Suprapubic skin (tissue), 4 donors: ENCODE measurements around the gene PRDX1.

Experiments
- EP300 ChIP-seq: sonication (generic); formaldehyde crosslinking; IDR thresholded peaks from one replicate; pipeline ENCODE4 v1.6.1; 2017; ENCODE audit warnings: antibody characterized with exemption
- POLR2A ChIP-seq, 2 donors: fragments of 450-650 bp; IDR thresholded peaks; one replicate each; pipeline ENCODE4 v1.6.1; 2017; ENCODE audit warnings: antibody characterized with exemption in 2 of 2, mild to moderate bottlenecking in 2 of 2, moderate library complexity in 2 of 2
- POLR2AphosphoS5 ChIP-seq, 3 donors: sonication (generic); formaldehyde crosslinking; IDR thresholded peaks; one replicate each; pipeline ENCODE4 v1.6.1; 2017; ENCODE audit warnings: antibody characterized with exemption in 3 of 3
- TF ChIP-seq, protein P1 (sequence below), 2 donors: fragments of 200-600 bp in 1 of 2; fragments of 450-650 bp in 1 of 2; sonication (generic) in 1 of 2; IDR thresholded peaks; one replicate each; pipeline ENCODE4 v1.5.1; 2016 to 2019; ENCODE audit warnings: antibody characterized with exemption in 2 of 2, mild to moderate bottlenecking in 1 of 2, moderate library complexity in 1 of 2

DNA sequence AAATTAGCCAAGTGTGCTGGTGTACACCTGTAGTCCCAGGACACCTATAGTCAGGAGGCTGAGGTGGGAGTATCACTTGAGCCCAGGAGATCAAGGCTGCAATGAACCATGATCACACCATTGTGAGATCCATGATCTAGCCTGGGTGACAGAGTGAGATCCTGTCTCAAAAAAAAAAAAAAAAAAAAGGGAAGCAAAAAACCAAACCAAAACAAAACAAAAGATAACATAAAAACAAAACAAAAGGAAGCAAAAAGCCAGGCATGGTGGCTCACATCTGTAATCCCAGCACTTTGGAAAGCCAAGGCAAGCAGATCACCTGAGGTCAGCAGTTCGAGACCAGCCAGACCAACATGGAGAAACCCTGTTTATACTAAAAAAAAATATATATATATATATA is 19.5 kb upstream of the PRDX1 start:
- no peak for TF ChIP-seq POLR2A (IDR thresholded peaks at IDR 0.05)
- TF ChIP-seq, protein P1, sequence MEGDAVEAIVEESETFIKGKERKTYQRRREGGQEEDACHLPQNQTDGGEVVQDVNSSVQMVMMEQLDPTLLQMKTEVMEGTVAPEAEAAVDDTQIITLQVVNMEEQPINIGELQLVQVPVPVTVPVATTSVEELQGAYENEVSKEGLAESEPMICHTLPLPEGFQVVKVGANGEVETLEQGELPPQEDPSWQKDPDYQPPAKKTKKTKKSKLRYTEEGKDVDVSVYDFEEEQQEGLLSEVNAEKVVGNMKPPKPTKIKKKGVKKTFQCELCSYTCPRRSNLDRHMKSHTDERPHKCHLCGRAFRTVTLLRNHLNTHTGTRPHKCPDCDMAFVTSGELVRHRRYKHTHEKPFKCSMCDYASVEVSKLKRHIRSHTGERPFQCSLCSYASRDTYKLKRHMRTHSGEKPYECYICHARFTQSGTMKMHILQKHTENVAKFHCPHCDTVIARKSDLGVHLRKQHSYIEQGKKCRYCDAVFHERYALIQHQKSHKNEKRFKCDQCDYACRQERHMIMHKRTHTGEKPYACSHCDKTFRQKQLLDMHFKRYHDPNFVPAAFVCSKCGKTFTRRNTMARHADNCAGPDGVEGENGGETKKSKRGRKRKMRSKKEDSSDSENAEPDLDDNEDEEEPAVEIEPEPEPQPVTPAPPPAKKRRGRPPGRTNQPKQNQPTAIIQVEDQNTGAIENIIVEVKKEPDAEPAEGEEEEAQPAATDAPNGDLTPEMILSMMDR (IDR thresholded peaks at IDR 0.05): no peak
- no peak for TF ChIP-seq EP300
- TF ChIP-seq POLR2AphosphoS5 (IDR thresholded peaks at IDR 0.05): no peak
